HEK293T (cell line): ENCODE data around the gene PTPRD.

Experiments used
- CTCF ChIA-PET: fragments of 350-600 bp; formaldehyde crosslinking; extraction: SDS; loops from one replicate; lab custom pipeline; 2021; ENCODE audit warnings: antibody characterized with exemption, inconsistent platforms; lab: Yijun Ruan, JAX
- POLR2A ChIA-PET: fragments of 350-600 bp; formaldehyde crosslinking; extraction: SDS; loops from one replicate; lab custom pipeline; 2020; ENCODE audit warnings: antibody characterized with exemption, inconsistent platforms; lab: Yijun Ruan, JAX
- DNase-seq: peaks from one replicate; pipeline ENCODE4 v3.0.0; 2012; ENCODE audit warnings: mixed read lengths; ENCODE audit errors: extremely low spot score
- ARNT ChIP-seq: fragments of 450-650 bp; IDR thresholded peaks from 2 replicates; pipeline ENCODE4 v1.6.1; 2017; ENCODE audit warnings: mild to moderate bottlenecking
- BHLHE40 ChIP-seq: fragments of 450-650 bp; IDR thresholded peaks from 2 replicates; pipeline ENCODE4 v1.6.1; 2016; ENCODE audit warnings: mild to moderate bottlenecking, moderate library complexity, borderline replicate concordance
- CTBP1 ChIP-seq: fragments of 450-650 bp; IDR thresholded peaks from 2 replicates; pipeline ENCODE4 v1.6.1; 2016; ENCODE audit warnings: borderline replicate concordance
- ELF4 ChIP-seq: fragments of 450-650 bp; IDR thresholded peaks from 2 replicates; pipeline ENCODE4 v1.6.1; 2017; ENCODE audit warnings: antibody characterized with exemption
- FOXA1 ChIP-seq: fragments of 450-650 bp; IDR thresholded peaks from 2 replicates; pipeline ENCODE4 v1.6.1; 2016; ENCODE audit warnings: mild to moderate bottlenecking
- FOXK2 ChIP-seq: fragments of 450-650 bp; IDR thresholded peaks from 2 replicates; pipeline ENCODE4 v1.6.1; 2016; ENCODE audit warnings: mild to moderate bottlenecking
- FOXM1 ChIP-seq: fragments of 450-650 bp; IDR thresholded peaks from 2 replicates; pipeline ENCODE4 v1.6.1; 2017; ENCODE audit warnings: mild to moderate bottlenecking, borderline replicate concordance
- HDGF ChIP-seq: fragments of 450-650 bp; IDR thresholded peaks from 2 replicates; pipeline ENCODE4 v1.6.1; 2017; ENCODE audit warnings: antibody characterized with exemption, borderline replicate concordance
- L3MBTL2 ChIP-seq: fragments of 450-650 bp; conservative IDR thresholded peaks from 2 replicates; pipeline ENCODE4 v1.6.1; 2016; ENCODE audit warnings: mild to moderate bottlenecking
- LEF1 ChIP-seq: fragments of 450-650 bp; IDR thresholded peaks from 2 replicates; pipeline ENCODE4 v1.6.1; 2017; ENCODE audit warnings: mild to moderate bottlenecking, borderline replicate concordance
- NFRKB ChIP-seq: fragments of 450-650 bp; IDR thresholded peaks from 2 replicates; pipeline ENCODE4 v1.6.1; 2016; ENCODE audit warnings: mild to moderate bottlenecking, moderate library complexity
- SP1 ChIP-seq: fragments of 450-650 bp; IDR thresholded peaks from 2 replicates; pipeline ENCODE4 v1.6.1; 2017
- SUZ12 ChIP-seq: fragments of 450-650 bp; IDR thresholded peaks from 2 replicates; pipeline ENCODE4 v1.6.1; 2016; ENCODE audit warnings: mild to moderate bottlenecking
- TARDBP ChIP-seq: fragments of 450-650 bp; IDR thresholded peaks from 2 replicates; pipeline ENCODE4 v1.6.1; 2016
- ZNF384 ChIP-seq: fragments of 450-650 bp; IDR thresholded peaks from 2 replicates; pipeline ENCODE4 v1.6.1; 2016
- TF ChIP-seq, protein P1 (sequence below): fragments of 450-650 bp; IDR thresholded peaks from 2 replicates; pipeline ENCODE4 v1.6.1; 2016

PTPRD gene

DNA sequence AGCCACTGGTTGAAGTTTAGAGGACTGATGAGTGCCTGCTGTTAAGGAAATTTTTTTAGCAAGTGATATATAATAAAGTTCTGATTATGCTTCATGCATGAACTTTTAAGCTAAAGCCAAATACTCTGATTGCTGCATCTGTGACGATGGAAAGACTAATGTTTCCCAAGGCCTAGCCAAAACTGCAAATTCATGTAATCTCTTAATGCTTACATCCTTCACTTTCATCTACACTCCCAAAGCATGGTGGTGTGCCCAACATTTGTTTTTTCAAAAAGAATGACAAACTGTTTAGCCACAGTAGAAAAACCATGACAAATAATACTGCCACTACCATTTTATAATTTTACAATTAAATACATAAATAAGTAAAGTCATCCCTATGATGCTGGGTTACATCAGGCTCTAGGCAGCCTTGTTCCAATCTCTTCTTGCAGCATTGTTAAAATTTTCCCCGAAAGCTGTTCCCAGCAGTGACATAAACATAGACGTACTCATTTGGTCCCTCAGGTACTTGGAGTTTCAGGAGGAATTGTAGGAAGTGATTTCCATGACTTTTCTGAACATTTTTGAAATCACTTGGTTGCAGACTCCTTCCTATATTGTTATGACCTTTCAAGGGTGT is 2187.9 kb downstream of the PTPRD start:
- CTCF ChIA-PET, result no interaction called here
- POLR2A ChIA-PET, result no interaction called here
- no peak for TF ChIP-seq SUZ12
- TF ChIP-seq HDGF, result no peak
- TF ChIP-seq ELF4, result no peak
- no peak for TF ChIP-seq FOXK2
- no peak for TF ChIP-seq FOXM1
- TF ChIP-seq BHLHE40, result no peak
- TF ChIP-seq TARDBP, result no peak
- DNase-seq, result no peak

DNA sequence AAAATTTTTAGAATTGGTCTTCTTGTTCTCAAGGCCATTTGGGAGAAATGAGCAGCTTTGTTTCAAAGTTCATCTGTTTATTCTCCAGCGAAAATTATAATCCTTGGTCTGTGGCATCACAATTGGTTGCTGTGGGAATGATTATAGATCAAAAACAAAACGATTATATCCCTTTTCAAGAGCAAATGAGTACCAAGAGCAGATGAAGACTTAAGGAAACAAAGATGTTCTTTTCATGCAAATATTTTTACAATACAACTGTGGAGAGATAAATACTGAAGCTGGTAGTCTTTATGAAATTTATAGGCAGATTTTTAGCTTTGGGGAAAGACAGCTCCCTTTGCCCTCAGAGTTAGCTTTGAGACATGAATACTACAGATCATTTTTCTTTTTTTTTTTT is 2192.4 kb downstream of the PTPRD start:
- POLR2A ChIA-PET, result no interaction called here

DNA sequence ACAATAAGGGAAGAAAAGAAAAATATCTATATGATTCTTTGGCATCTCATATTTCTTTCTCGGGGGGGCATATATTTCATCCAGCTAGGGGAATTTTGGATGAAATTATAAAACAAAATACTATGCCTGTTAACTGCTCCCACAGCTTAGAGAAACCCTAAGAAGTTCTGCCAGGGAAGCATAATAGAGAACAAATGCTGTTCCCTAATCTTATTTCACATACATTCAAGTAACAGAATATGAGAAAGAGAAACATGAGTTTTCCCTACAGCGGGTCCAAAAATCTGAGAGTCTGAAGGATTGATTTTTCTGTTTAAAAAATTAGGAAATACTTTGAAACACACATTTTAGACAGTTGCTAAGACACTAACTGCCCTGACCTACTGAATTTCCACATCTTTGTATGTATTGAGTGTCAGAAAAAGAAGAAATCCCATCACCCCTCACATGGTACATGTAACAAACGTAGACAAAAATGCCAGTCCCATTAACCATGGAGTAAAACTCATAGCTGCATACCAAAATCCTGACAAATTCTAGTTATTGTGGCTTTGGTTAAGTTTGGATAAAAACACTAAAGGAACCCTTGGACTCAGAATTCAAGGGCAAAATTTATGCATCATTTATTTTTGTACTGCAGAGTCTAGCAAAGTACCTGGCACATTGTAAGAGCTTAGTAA is 2193.1 kb downstream of the PTPRD start:
- CTCF ChIA-PET, result no interaction called here
- POLR2A ChIA-PET, result no interaction called here
- TF ChIP-seq FOXM1, result no peak
- TF ChIP-seq TARDBP, result no peak
- no peak for TF ChIP-seq LEF1
- TF ChIP-seq SUZ12, result no peak
- no peak for TF ChIP-seq FOXK2
- TF ChIP-seq, protein P1, sequence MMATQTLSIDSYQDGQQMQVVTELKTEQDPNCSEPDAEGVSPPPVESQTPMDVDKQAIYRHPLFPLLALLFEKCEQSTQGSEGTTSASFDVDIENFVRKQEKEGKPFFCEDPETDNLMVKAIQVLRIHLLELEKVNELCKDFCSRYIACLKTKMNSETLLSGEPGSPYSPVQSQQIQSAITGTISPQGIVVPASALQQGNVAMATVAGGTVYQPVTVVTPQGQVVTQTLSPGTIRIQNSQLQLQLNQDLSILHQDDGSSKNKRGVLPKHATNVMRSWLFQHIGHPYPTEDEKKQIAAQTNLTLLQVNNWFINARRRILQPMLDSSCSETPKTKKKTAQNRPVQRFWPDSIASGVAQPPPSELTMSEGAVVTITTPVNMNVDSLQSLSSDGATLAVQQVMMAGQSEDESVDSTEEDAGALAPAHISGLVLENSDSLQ, result no peak
- TF ChIP-seq ARNT, result no peak
- TF ChIP-seq HDGF, result no peak
- no peak for TF ChIP-seq NFRKB
- TF ChIP-seq CTBP1, result no peak
- DNase-seq, result no peak

More for the DNA sequence above, 2192.4 kb downstream of the PTPRD start:
- TF ChIP-seq ELF4 (no peak), SP1 (no peak), SUZ12 (no peak), FOXM1 (no peak), ARNT (no peak), NFRKB (no peak), CTBP1 (no peak), HDGF (no peak), ZNF384 (no peak)
- TF ChIP-seq, protein P1, result no peak
- CTCF ChIA-PET, result no interaction called here
- DNase-seq, result no peak

DNA sequence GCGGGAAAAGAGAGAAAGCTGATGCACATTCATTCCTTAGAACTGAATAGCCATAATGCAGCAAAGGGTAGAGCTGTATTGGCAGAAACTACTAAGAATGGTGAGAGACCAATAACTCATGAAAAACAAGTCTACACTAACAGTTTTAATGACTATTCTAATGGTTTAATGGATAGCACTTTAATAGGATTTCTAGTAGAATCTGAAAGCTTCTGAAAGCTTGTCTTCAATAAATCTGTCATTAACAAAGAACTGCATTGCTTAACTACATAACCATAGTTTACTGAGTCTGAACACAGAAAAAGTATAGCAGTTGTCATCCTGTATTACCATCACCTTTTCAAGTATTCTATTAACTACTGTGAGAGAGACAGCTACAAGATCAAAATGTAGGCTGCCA is 2195.5 kb downstream of the PTPRD start:
- DNase-seq, result no peak
- TF ChIP-seq TARDBP (no peak), ARNT (no peak), L3MBTL2 (no peak), HDGF (no peak), LEF1 (no peak), FOXA1 (no peak), SUZ12 (no peak)
- TF ChIP-seq, protein P1, result no peak
- POLR2A ChIA-PET, result no interaction called here
- CTCF ChIA-PET, result no interaction called here

DNA sequence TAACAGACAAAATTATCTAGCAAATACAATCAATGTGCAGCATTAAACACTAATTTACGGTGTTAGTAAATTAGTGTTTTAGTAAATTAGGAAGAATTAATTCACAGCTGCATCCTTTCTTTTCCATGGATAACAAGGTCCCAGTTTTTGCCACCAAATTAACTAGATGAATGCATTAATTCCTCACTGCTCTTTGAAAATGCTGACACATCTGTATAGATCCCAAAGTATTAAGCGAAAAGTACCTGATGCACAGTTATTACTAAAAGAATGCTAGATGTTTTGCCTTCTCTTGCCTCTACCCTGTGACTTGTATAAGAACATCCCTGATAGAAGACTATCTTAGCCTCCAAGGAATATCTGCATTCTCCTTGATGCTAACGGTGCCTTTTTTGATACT is 2200.5 kb downstream of the PTPRD start:
- TF ChIP-seq SP1 (no peak), LEF1 (no peak), ZNF384 (no peak), FOXA1 (no peak), CTBP1 (no peak), BHLHE40 (no peak), SUZ12 (no peak), HDGF (no peak)
- POLR2A ChIA-PET, result no interaction called here
- CTCF ChIA-PET, result no interaction called here
- DNase-seq, result no peak

DNA sequence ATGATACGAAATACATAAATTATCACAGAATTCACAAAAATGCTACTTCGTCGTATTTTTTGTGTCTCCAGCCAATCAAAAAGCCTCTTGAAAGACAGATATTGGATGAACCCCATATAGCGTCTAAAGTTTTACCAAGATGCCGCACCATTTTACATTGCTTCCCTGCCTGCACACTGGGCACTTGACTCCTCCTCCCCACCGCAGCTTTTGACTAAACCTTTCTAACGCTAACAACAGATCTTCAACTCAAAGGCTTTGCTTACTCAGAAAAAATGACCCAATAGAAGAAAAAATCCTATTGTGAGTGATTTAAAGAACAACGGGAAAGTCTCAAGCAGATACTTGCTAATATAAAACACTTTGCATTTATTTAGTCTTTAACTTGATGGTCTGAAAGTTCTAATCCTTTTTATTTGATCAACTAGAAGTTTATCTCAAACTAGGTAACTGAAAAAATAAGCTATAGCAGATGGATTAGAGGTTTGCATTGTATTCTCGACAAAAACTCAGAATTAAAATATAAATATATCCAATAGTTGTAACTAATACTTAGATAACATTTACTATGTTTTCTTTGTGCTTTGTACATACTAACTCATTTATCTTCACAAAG is 2204.1 kb downstream of the PTPRD start:
- ChIA-PET POLR2A (no interaction called here), CTCF (no interaction called here)
- no peak for DNase-seq
- TF ChIP-seq SP1, result no peak
- TF ChIP-seq ARNT, result no peak
- TF ChIP-seq NFRKB, result no peak
- no peak for TF ChIP-seq TARDBP
- TF ChIP-seq, protein P1, result no peak
- TF ChIP-seq ELF4, result no peak
- TF ChIP-seq FOXA1, result no peak
- no peak for TF ChIP-seq ZNF384
